ENCODE data around the gene ADCY3.
"Not testable (repeated sequence)": the region's sequence is repeated elsewhere in the genome, so short reads cannot be mapped to it uniquely, and the experiment has no call there.

Gene ADCY3

DNA sequence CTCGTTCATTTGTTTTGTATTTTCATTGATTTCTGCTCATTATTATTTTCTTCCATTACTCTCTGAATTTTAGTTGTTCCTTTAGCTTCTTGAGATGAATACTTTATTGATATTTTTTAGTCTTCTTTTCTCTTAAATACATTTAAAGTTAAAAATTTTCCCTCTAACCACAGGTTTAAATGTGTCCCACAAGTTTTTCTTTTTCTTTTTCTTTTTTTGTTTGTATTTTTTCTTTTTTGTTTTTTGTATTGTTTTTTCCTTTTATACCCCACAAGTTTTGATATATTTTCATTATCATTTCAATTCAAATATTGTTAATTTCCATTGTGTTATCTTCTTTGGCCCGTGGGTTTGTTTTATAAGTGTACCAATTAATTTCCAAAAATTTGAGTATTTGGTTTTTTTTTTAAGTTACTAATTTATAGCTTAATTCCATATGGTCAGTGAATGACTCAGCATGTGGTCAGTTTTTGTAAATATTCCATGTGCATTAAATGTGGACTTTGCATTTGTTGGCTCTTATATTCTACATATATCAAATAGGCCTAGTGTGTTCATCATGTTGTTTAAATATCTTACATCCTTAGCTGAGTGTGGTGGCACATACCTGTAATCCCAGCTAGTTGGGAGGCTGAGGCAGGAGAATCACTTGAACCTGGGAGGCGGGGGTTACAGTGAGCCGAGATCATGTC is 110.6 kb downstream of the ADCY3 start:
- FAIRE-seq, result peak; percentile 39

DNA sequence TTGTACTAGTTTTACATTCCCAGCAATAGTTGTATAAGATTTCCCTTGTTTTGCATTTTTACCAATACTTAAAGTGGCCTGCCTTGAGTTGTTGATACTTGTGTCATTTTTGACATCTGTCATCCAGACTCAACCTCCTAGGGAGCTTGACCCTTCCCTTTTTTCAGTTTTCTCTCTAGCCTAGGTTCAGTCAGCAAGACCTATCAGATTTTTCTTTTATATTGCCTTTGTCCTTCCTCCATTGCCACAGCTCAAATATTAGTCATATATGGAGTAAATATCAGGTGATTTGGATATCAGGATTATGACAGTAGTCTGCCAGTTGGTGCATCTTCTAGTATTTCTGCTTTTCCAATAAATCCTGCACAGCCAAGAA is 113.4 kb downstream of the ADCY3 start:
- FAIRE-seq, result no peak

DNA sequence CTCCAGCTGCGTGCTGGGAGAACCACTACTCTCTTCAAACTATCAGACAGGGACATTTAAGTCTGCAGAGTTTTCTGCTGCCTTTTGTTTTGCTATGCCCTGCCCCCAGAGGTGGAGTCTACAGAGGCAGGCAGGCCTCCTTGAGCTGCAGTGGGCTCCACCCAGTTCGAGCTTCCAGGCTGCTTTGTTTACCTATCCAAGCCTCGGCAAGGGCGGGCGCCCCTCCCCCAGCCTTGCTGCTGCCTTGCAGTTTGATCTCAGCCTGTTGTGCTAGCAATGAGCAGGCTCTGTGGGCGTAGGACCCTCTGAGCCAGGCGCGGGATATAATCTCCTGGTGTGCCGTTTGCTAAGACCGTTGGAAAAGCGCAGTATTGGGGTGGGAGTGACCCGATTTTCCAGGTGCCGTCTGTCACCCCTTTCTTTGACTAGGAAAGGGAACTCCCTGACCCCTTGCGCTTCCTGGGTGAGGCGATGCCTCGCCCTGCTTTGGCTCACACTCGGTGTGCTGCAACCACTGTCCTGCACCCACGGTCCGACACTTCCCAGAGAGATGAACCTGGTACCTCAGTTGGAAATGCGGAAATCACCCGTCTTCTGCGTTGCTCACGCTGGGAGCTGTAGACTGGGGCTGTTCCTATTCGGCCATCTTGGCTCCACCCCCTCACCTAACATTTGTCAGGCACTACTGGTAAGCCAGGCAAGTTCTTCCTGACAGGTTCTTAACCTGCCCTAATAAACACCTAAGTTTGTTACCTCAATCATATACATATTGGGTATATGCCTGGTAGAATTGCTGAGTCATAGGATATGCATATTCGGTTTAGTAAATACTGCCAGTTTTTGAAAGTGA is 114.0 kb downstream of the ADCY3 start:
- FAIRE-seq, result not testable (repeated sequence)

DNA sequence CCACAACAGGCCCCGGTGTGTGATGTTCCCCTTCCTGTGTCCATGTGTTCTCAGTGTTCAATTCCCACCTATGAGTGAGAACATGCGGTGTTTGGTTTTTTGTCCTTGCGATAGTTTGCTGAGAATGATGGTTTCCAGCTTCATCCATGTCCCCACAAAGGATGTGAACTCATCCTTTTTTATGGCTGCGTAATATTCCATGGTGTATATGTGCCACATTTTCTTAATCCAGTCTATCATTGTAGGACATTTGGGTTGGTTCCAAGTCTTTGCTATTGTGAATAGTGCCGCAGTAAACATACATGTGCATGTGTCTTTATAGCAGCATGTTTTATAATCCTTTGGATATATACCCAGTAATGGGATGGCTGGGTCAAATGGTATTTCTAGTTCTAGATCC is 119.5 kb downstream of the ADCY3 start:
- FAIRE-seq, result not testable (repeated sequence)

DNA sequence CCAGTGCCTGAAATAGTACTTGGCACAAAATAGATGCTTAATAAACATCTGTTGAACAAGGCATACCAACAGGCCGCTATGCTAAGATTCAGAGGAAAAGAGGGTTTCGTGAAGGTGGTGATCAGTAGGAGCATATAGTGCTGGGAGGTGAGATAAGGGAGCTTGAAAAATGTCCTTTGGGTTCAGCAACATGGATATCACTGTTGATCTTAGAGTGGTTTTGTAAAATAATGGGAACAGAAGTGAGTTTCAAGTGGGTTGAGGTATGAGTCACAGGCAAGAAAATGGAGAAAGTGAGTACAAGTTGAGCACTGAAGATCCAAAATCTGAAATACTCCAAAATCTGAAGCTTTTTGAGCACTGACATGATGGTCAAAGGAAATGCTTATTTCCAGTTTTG is 122.4 kb downstream of the ADCY3 start:
- FAIRE-seq, result no peak

GRCh38 chr2:24793761-24794435 is 126.1 kb downstream of the ADCY3 start:
- FAIRE-seq, result no peak

- peak; percentile 72 for FAIRE-seq
Measured at GRCh38 chr2:24792874-24793760, 126.9 kb downstream of the ADCY3 start, which contains the start of the genes CENPO and PTRHD1. CENPO (plus strand) TSS chr2:24793425; CDS start chr2:24793920, 495 bp downstream. PTRHD1 (minus strand) TSS chr2:24793391; CDS start chr2:24793377, 14 bp downstream.

- FAIRE-seq, result no peak
Measured at GRCh38 chr2:24792542-24792873, 127.5 kb downstream of the ADCY3 start.

DNA sequence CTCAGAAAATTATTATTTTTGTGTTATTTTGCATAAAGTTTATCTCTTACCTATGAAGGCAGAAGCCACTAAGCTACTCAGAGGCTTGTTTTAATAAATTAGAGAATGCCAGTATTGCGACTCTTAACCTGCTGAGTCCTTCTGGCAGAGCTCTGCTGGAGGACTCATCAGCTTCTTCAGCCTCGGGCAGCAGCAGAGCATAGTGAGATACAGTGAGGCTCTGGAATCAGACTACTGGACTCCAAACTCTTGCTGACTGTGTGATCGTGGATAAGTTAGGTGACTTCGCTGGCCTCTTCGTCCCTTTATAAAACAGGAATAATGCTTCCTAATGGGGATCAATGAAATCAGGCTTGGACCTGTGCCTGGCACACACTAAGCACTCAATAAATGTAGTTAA is 128.6 kb downstream of the ADCY3 start:
- FAIRE-seq, result no peak

DNA sequence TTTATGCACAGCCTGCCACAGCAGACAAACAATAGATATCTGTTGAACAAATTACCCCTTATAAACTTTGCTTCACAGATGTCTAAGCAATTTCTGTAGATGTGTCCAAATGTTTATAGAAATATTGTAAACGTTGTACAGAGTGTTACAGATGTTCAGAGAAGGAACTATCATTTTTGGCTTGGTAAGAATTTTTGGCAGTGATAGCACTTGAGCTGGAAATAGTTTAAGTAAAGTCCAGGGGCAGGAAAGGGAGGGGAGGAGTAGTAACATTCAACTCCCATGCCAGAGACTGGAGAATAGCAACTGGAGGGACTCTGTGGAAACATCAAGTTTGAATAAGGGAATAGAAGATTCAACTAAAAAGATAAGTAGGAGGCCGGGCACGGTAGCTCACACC is 131.2 kb downstream of the ADCY3 start:
- FAIRE-seq, result no peak

DNA sequence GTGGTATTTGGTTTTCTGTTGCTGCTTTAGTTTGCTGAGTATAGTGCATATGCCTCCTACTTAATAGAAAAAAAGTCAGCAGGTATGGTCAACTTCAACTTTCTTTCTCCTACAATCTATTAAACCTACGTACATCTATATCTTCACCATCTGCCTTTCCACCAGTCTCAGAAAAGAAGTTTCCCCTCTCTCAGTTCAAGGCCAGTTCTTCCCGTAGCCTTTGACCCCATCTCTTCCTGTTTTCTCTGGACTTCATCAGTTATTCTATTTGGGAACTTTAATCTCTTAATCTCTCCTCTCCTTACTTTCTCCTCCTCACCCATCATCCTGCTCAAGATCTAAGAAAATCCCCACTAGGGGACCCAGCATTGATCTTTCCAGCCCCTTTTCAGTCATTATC is 132.5 kb downstream of the ADCY3 start:
- FAIRE-seq, result no peak

- no peak for FAIRE-seq
Measured at GRCh38 chr2:24785671-24786321, 134.2 kb downstream of the ADCY3 start.

DNA sequence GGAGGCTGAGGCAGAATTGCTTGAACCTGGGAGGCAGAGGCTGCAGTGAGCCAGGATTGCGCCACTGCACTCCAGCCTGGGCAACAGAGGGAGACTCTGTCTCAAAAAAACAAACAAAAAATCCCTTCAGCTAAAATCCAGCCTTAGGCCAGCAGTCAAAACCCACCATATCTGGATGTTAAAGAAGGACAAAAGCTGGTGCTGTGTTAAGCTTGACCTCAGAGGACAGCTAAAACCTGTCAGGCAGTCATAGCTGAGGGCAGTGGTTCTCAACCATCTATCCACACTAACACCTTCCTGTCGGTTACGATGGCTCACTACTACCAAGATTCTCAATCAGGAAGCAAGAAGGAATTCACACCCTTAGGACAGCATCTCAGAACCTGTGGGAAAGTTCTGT is 136.4 kb downstream of the ADCY3 start:
- no peak for FAIRE-seq

GRCh38 chr2:24779116-24779515 is 140.9 kb downstream of the ADCY3 start:
- no peak for FAIRE-seq

DNA sequence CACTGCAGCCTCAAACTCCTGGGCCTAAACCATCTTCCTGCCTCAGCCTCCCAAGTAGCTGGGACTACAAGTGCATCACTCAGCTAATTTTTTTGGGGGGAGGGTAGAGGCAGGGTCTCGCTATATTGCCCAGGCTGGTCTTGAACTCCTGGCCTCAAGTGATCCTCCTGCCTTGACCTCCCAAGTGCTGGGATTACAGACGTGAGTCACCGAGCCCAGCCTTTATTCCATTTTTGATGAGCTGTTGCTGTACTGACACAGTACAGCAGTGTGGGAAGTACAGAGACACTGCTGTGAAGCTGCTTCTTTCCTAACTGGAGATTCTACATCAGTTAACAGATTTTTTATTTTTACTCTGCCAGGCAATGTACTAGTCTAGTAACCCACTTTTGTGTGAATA is 145.7 kb downstream of the ADCY3 start:
- FAIRE-seq, result no peak

DNA sequence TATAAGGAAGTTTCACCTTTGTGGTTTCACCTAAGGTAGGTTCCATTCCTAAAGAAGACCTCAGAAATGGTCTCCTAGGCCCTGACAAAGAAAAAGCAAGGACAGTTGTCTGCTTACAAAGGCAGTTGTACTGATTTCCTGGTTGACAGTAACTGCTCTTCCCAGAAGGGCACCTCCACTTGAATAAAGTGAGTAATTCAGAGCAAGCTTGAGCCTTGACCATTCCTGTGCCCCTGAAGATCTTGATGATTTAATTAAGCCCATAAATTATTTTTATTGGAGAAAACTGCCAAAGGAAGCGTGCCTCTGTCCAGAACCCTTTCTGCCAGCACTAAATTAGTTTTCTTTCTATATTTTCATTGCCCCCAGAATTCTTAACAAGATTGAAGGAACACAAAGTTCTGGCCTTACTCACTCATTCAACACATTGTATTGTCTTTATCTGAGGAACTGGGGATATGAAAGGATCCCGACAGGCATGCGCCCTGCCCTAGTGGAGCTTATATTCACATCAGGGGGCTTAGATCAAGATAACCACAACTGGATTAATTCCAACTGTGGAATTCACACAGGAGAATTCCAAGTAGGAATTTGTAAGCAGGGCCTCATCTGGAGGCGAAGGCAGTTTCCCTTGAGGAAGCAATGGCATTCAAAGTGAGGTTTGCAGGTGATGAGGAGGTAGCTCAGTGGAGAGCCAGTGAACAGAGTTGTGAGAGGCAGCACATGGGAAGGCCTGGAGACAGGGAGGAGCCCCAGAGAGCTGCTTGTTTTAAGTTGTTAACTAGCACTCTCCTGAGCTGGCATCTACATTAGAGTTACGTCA is 148.1 kb downstream of the ADCY3 start:
- no peak for FAIRE-seq

GRCh38 chr2:24771061-24771460 is 149.0 kb downstream of the ADCY3 start:
- FAIRE-seq, result no peak

All from endometrium (tissue), 2 donors.